Measurements from ENCODE around the gene RNASE8. TPM values are rescaled to one million over a fixed set of nuclear protein-coding genes. Genes with fewer than 3 reads are reported as not detected.

RNASE8 gene
- total RNA-seq, 1 donor from 2014 or later = not detected

DNA sequence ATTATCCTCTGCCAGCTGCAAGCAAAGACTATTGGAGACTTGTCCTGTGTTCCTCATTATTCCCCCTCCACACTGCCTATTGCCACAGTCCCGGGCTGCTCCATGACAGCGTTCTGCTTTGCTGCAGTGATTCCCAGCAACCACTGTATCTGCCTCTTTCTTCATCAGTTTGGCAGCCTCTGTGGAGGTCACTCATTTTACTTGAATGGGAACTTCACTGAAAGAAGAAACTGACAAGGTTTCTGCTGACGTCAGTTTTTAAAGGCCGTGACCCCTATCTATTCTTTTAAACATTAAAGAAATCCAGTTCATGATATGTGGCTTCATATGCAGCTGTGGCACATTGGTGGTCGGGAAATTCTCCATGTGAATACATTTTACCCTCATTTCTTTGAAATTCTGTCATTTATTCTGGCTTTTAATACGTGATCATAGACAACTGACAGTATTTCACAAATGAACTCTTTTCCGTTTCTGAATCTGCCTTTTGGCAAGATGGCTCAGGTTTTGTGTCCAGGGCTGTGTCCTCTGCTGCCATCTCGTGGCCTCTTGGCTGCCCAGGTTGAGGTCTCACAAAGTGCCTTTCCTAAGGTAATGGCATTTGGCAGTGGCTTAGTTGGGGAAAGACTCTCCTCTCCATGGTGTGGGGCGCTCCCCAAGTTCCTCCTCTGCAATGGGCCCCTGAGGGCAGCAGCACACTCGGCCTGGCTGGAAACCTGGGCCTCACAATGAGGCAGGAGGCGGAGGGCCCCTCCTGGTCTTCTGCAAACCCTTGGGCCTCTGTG is 49.1 kb downstream of the RNASE8 start:
- peak; percentile 58 for DNase-seq

DNA sequence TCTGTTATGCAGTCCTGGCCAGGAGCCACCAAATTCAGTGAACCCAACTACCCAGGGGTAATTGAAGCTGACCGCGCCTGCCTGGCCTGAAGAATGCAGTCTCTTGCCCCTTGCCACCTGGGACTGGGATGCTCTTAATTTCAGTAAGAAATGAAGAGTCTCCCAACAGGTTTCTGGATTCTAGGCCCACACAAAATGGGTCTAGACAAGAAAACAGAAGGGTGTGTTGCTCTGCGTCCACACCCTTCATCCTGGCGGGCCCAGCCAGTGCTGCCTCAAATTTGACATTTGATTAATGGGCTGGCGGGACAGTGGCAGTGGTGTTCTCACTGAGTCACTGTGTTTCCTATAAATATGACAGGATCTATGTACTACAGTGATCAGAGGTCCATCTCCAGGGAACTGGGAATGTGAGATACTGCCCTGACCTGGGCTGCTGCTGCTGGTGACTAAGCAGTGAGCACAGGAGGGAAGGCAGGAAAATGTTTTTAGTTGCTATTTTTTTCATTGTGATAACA is 49.7 kb downstream of the RNASE8 start:
- DNase-seq = no peak

Other genes with a start within 250 kb of the RNASE8 start
- gene RNASE3, start 166.4 kb upstream of the RNASE8 start, total RNA-seq = not detected
- gene RNASE2, start 102.3 kb upstream of the RNASE8 start, total RNA-seq = not detected
- gene METTL17, start 67.8 kb upstream of the RNASE8 start, total RNA-seq = 29.0 TPM
- gene SLC39A2, start 58.5 kb upstream of the RNASE8 start, total RNA-seq = not detected
- gene NDRG2, start 32.8 kb upstream of the RNASE8 start, total RNA-seq = 68.5 TPM
- gene TPPP2, start 27.6 kb upstream of the RNASE8 start, total RNA-seq = not detected
- gene RNASE13, start 23.0 kb upstream of the RNASE8 start, total RNA-seq = not detected
- gene RNASE7, start 15.5 kb upstream of the RNASE8 start, total RNA-seq = not detected
- 15.9 TPM for gene ARHGEF40, start 12.5 kb downstream of the RNASE8 start, total RNA-seq
- gene ZNF219, start 40.8 kb downstream of the RNASE8 start, total RNA-seq = 9.7 TPM
- not detected for gene TMEM253, start 43.2 kb downstream of the RNASE8 start, total RNA-seq
- not detected for gene OR5AU1, start 98.2 kb downstream of the RNASE8 start, total RNA-seq
- gene HNRNPC, start 211.6 kb downstream of the RNASE8 start, total RNA-seq = 531 TPM
- gene RPGRIP1, start 222.3 kb downstream of the RNASE8 start, total RNA-seq = 0.16 TPM